ENCODE data around the gene KRT33B. TPM values are rescaled to one million over a fixed set of nuclear protein-coding genes. Genes with fewer than 3 reads are reported as not detected.

Gene KRT33B
- total and polyA plus RNA-seq, 9 donors: 0.08 to 0.37 (median 0.19) TPM

- Histone ChIP-seq H3K4me1 (ENCODE audit: control insufficient read depth, insufficient read depth, low read length) (no peaks in the 10 kb centered on the region), H3K9me3 (replicated peaks; ENCODE audit: control insufficient read depth, low read depth, low read length) (no peaks in the 10 kb centered on the region), H3K27ac (ENCODE audit: low read length) (no peak overlapping the region), H3K36me3 (ENCODE audit: control insufficient read depth, insufficient read depth, low read length) (no peaks in the 10 kb centered on the region), H3K27me3 (ENCODE audit: control insufficient read depth, insufficient read depth, low read length) (no peaks in the 10 kb centered on the region), H3K4me3 (ENCODE audit: low read length) (no peak overlapping the region)
- no peak for DNase-seq
- WGBS (ENCODE audit: insufficient coverage): 82% methylated on average over 14 of the region's 18 CpGs
Observed at GRCh38 chr17:41326173-41327145, 43.2 kb downstream of the KRT33B start.

- no peak for DNase-seq
- H3K9me3 ChIP-seq (replicated peaks; ENCODE audit: control insufficient read depth, low read depth, low read length): no peaks in the 10 kb centered on the region
- H3K4me3 ChIP-seq (ENCODE audit: low read length): no peak overlapping the region
- H3K27me3 ChIP-seq (ENCODE audit: control insufficient read depth, insufficient read depth, low read length): no peaks in the 10 kb centered on the region
- H3K4me1 ChIP-seq (ENCODE audit: control insufficient read depth, insufficient read depth, low read length): no peaks in the 10 kb centered on the region
- WGBS (ENCODE audit: insufficient coverage): 84% methylated on average over 6 of the region's 6 CpGs
- no peak overlapping the region for H3K27ac ChIP-seq (ENCODE audit: low read length)
- no peaks in the 10 kb centered on the region for H3K36me3 ChIP-seq (ENCODE audit: control insufficient read depth, insufficient read depth, low read length)
Observed at GRCh38 chr17:41325611-41326010, 44.0 kb downstream of the KRT33B start.

GRCh38 chr17:41325126-41325525, 44.5 kb downstream of the KRT33B start:
- DNase-seq: no peak
- 83% methylated on average over 7 of the region's 10 CpGs for WGBS (ENCODE audit: insufficient coverage)
- Histone ChIP-seq H3K36me3 (ENCODE audit: control insufficient read depth, insufficient read depth, low read length) (no peaks in the 10 kb centered on the region), H3K27ac (ENCODE audit: low read length) (no peak overlapping the region), H3K9me3 (replicated peaks; ENCODE audit: control insufficient read depth, low read depth, low read length) (no peaks in the 10 kb centered on the region), H3K27me3 (ENCODE audit: control insufficient read depth, insufficient read depth, low read length) (no peaks in the 10 kb centered on the region), H3K4me1 (ENCODE audit: control insufficient read depth, insufficient read depth, low read length) (no peaks in the 10 kb centered on the region), H3K4me3 (ENCODE audit: low read length) (no peak overlapping the region)

DNA sequence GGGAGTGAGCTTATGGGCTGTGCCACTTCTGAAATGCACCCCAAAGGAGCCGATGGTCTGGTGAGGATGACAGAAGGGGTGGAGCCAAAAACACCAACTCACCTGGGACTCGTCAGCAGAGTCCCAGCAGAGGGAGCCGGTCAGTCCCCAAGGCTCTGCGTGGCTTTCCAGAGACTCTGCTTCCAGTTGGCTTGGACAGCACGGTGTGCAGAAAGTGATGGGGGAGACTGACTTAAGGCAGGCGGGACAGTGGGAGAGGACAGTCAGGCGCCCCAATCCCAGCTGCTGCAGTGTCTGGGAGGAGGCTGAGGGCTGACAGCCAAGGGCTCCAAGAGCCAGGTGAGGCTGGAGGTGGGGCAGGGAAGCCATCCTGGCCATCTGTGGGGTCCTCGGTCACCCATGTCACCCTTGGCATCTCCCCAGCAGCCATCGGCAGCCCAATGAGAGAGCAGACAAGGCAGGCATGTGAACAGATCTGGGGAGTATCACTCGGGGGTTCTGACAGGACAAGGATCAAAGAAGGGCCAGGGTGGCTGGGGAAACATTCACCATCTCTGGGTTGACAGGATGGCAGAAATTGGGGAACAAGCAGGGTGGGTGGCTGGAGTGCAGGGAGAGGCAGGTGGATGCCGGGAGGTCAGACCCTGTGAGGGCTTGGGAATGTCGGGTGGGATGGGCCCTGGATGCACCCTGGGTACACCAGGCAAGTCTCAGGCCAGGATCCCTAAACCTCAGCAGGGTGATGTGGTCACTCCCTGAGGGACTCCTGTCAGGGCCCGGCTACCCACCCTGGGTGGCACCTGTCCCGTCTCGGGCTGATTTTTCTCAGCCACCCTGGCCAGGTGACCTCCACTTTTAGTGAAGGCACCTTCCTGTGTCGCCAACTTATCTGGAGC, 45.2 kb downstream of the KRT33B start:
- no peak overlapping the region for H3K4me3 ChIP-seq (ENCODE audit: low read length)
- 70% methylated on average over 12 of the region's 16 CpGs for WGBS (ENCODE audit: insufficient coverage)
- H3K9me3 ChIP-seq (replicated peaks; ENCODE audit: control insufficient read depth, low read depth, low read length): peaks cover 2% of the 10 kb centered on the region
- H3K4me1 ChIP-seq (ENCODE audit: control insufficient read depth, insufficient read depth, low read length): no peaks in the 10 kb centered on the region
- no peaks in the 10 kb centered on the region for H3K36me3 ChIP-seq (ENCODE audit: control insufficient read depth, insufficient read depth, low read length)
- no peaks in the 10 kb centered on the region for H3K27me3 ChIP-seq (ENCODE audit: control insufficient read depth, insufficient read depth, low read length)
- H3K27ac ChIP-seq (ENCODE audit: low read length): no peak overlapping the region
- no peak for DNase-seq

- Histone ChIP-seq H3K4me1 (ENCODE audit: control insufficient read depth, insufficient read depth, low read length) (no peaks in the 10 kb centered on the region), H3K27ac (ENCODE audit: low read length) (no peak overlapping the region), H3K36me3 (ENCODE audit: control insufficient read depth, insufficient read depth, low read length) (no peaks in the 10 kb centered on the region), H3K4me3 (ENCODE audit: low read length) (no peak overlapping the region), H3K9me3 (replicated peaks; ENCODE audit: control insufficient read depth, low read depth, low read length) (peaks cover 2% of the 10 kb centered on the region), H3K27me3 (ENCODE audit: control insufficient read depth, insufficient read depth, low read length) (no peaks in the 10 kb centered on the region)
- WGBS (ENCODE audit: insufficient coverage): 76% methylated on average over 9 of the region's 11 CpGs
- no peak for DNase-seq
Observed at GRCh38 chr17:41322903-41323895, 46.4 kb downstream of the KRT33B start.

GRCh38 chr17:41322094-41322902, 47.3 kb downstream of the KRT33B start:
- H3K36me3 ChIP-seq (ENCODE audit: control insufficient read depth, insufficient read depth, low read length): no peaks in the 10 kb centered on the region
- no peaks in the 10 kb centered on the region for H3K4me1 ChIP-seq (ENCODE audit: control insufficient read depth, insufficient read depth, low read length)
- DNase-seq: peak; percentile 51
- H3K27ac ChIP-seq (ENCODE audit: low read length): no peak overlapping the region
- no peaks in the 10 kb centered on the region for H3K27me3 ChIP-seq (ENCODE audit: control insufficient read depth, insufficient read depth, low read length)
- no CpG with 5 or more reads among the region's 5 CpGs for WGBS (ENCODE audit: insufficient coverage)
- peaks cover 2% of the 10 kb centered on the region for H3K9me3 ChIP-seq (replicated peaks; ENCODE audit: control insufficient read depth, low read depth, low read length)
- H3K4me3 ChIP-seq (ENCODE audit: low read length): no peak overlapping the region

GRCh38 chr17:41318231-41318630, 51.4 kb downstream of the KRT33B start:
- H3K4me1 ChIP-seq (ENCODE audit: control insufficient read depth, insufficient read depth, low read length): no peaks in the 10 kb centered on the region
- DNase-seq: no peak
- H3K27me3 ChIP-seq (ENCODE audit: control insufficient read depth, insufficient read depth, low read length): peaks cover 13% of the 10 kb centered on the region
- H3K9me3 ChIP-seq (replicated peaks; ENCODE audit: control insufficient read depth, low read depth, low read length): peaks cover 2% of the 10 kb centered on the region
- no peaks in the 10 kb centered on the region for H3K36me3 ChIP-seq (ENCODE audit: control insufficient read depth, insufficient read depth, low read length)
- no peak overlapping the region for H3K27ac ChIP-seq (ENCODE audit: low read length)
- H3K4me3 ChIP-seq (ENCODE audit: low read length): no peak overlapping the region
- no CpG with 5 or more reads among the region's 2 CpGs for WGBS (ENCODE audit: insufficient coverage)

DNA sequence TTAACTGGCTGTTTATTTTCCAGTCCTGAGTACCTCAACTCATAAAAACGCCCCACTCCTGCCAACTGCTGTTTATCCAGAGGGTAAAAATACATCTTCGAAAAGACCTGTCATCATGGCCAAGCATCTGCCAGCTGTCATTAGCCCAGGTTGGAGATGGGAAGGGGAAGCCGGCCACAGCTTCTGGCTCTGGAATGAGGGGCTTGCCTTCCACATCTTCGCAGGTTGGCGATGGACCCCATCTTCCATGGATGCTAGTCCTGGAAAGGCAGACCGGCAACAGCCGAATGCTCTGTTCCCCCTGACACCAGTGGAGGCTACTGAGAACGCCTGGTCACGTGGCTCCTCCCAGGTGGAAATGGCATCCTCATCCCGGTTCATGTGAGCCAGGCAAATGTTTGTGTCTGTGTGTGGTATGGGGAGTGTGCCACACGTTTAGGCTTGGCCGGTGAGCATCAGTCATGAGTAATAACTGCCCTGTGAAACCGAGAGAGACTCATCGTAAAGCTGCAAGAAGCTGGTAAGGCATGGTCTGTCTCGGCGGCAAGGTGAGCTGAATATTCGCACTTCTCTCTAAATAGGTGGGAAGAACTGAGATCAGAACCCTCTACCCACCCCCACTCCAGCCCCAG, 53.7 kb downstream of the KRT33B start:
- 85% methylated on average over 10 of the region's 17 CpGs for WGBS (ENCODE audit: insufficient coverage)
- H3K36me3 ChIP-seq (ENCODE audit: control insufficient read depth, insufficient read depth, low read length): no peaks in the 10 kb centered on the region

More for the DNA sequence above, 53.7 kb downstream of the KRT33B start:
- DNase-seq: no peak
- peaks cover 2% of the 10 kb centered on the region for H3K9me3 ChIP-seq (replicated peaks; ENCODE audit: control insufficient read depth, low read depth, low read length)
- no peak overlapping the region for H3K27ac ChIP-seq (ENCODE audit: low read length)
- H3K4me1 ChIP-seq (ENCODE audit: control insufficient read depth, insufficient read depth, low read length): no peaks in the 10 kb centered on the region
- peaks cover 13% of the 10 kb centered on the region for H3K27me3 ChIP-seq (ENCODE audit: control insufficient read depth, insufficient read depth, low read length)
- no peak overlapping the region for H3K4me3 ChIP-seq (ENCODE audit: low read length)

All from muscle of leg (tissue), 11 donors.